NCI-H187 treated with DMSO at 0.1 percent for 48 hours (cell line): Measurements from ENCODE around the gene ASPSCR1.

Source experiments
- DNase-seq: peaks from one replicate; lab custom pipeline; 2025; lab: John Stamatoyannopoulos, UW

Gene ASPSCR1

DNA sequence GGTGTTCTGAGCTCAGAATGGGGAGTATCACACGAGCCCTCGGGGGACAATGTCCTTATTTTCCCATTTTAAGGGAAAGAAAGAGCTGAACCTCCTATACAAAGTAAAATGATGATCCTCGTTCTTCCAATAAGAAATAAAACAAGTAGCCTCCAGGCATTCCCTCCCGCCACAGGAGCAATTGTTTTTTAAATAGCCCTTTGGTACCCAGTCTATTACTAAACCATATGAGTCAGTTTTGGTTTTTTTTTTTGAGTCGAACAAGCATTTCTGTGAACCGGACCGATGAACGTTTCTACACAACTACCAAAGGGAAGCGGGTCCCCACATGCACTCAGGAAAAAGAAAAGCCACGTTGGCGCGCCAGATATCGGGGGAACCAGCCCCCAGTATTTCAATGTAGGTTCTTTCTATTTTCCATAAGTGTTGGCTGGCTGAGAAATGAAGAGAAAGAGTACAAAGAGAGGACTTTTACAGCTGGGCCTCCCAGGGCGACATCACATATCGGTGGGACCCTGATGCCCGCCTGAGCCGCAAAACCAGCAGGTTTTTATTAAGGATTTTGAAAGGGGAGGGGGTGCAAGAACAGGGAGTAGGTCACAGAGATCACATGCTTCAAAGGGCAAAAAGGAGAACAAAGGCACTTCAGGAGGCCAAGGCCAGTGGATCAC is 63.9 kb downstream of the ASPSCR1 start:
- no peak for DNase-seq

DNA sequence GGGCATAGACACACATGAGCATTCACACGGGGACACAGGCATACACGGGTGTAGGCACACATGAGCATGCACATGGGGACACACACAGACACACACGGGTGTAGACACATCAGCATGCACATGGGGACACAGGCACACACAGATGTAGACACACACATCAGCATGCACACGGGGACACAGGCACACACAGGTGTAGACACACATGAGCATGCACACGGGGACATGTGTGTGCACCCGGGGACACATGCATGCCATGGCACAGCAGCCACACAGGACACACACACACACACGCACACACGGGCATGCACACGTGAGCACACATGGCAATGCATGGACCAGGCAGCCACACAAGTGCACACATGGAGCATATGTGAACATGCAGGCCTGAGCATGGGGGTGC is 65.2 kb downstream of the ASPSCR1 start:
- no peak for DNase-seq

DNA sequence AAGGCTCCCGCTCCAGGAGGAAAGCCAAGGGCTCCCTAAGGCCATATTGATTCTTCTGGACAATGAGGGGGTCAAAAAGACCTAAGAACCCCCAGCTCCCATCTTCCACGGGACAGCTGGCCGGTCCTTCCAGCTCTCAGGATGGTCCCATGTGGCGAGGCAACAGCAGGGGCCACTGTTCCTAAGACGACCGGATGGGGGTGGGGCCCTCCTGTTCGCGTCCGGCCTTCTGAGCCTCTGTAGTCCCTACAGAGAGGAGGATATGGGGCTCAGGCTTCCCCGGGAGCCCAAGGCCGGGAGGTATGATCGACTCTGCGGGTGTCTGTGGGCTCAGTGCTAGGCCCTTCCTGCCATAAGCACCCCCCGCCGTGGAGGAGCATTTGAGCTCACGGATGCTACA is 66.1 kb downstream of the ASPSCR1 start:
- DNase-seq = no peak

DNA sequence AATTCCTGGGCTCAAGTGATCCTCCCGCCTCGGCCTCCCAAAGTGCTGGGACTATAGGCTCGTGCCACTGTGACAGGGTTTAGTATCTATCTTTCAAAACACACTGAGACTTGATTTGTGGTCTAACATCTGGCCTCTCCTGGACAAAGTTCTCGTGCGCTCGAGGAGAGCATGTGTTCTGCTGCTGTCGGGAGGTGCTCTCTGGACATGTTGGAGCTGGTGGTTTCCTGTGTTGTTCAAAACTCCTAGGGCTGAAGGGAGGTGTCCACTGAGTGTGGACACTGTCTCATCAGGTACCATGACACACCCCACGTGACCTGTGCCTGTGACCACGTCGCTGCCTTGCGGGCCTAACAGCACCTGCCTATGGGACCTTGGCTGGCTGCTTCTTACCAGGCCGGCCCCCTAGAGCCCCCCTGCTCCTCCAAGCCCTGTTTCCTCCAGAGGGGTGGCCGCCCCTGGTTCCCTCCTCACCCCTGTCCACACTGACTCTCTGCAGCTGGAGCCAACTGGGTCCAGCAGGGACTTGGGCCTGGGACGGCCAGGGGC is 68.6 kb downstream of the ASPSCR1 start:
- no peak for DNase-seq

DNA sequence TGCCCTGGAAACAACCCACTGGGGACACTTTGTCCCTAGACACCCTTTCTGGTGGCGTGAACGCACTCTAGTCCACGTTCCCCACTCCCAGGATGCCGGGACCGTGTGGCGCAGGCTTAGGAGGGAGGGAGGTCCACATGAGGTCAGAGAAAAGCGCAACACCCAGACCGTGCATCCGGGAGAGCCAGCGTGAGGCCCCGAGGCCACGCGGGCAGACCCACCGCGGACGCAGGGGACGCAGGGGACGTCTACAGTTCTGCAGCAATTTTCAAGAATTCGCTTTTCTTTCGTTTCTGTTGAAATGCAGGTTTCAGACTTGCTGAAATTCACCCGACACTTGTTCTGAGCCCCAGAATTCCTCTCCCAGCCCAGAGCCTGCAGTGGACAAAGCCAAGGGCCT is 69.5 kb downstream of the ASPSCR1 start:
- no peak for DNase-seq

DNA sequence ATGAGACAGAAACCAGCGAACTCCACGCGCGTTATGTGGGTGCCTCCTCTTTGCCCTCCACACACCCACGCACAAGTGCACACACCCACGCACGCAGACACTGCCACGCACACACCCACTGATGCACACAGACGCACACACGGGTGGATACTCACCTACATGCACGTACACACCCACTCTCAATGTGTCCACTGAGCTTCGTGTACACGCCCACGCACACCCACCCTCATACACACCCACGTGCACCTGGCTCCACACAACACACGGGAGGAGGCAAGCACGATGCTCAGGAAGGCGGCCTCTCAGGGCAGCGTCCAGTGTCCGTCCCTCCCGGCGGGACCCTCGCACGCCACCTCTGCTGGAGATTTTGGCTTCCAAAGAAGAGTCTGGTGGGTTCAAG is 70.0 kb downstream of the ASPSCR1 start:
- DNase-seq = no peak

DNA sequence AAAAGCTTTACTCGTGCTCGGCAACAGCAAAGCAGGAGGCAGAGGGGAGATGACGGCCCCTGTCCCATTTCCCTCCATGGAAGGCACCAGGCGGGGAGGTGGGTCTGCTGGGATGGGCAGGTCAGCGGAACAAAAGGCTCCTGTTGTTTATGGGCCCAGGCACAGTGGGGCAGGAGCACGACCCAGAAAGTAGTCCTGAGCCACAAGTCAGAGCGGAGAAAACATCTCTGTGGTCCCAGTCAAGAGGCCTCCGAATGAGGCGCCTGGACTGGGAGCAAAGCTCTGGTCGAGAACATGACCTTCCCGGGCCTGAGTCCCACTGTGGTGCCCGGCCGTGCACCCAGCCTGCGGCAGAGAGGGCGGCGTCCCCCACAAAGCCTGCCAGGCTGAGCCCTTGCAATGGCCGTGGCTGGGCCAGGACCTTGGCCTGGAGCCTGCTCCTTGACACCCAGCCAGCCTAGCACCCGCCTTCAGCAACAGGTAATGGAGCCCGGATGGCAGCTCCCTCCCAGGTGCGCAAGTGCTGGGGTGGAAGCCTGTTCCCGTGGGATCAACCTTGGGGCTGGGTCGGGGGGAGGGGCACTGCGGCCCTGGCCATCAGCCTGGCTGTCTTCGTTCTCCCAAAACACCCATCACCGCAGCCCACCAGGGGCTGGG is 70.6 kb downstream of the ASPSCR1 start:
- no peak for DNase-seq

DNA sequence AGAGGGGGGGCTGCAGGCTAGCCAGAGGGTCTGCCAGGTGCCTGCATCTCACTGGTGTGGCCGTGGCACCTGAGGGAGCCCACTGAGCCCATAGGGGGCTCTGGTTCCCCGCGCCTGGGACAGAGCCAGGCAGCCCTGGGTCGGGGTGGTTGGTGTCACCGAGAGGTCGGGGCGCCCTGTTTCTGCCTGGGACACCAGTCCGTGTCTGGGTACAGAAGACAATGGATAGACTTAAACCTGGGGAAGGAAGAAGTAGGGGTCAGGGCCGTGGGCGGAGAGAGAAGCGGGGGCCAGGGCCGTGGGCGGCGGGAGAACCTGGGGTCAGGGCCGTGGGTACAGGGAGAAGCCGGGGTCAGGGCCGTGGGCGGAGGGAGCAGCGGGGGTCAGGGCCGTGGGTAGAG is 71.1 kb downstream of the ASPSCR1 start:
- no peak for DNase-seq

DNA sequence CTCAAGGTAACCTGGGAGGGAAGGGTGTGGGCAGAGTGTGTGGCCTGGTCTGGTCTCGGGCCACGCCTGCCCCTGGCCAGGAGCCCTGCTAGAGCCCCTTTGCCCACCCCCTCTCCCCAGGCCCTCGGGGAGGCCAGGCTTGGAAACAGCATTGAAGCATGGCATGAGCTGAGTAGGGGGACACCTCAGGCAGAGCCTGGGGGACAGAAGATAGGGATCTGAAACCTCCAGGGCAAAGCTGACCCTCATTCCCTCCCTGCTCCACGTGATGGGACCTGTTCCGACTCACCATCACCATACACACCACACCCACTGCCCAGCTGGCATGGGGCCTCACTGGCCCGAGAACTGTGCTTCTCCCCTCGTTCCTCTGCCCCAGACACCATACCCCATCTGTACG is 71.7 kb downstream of the ASPSCR1 start:
- DNase-seq = no peak

DNA sequence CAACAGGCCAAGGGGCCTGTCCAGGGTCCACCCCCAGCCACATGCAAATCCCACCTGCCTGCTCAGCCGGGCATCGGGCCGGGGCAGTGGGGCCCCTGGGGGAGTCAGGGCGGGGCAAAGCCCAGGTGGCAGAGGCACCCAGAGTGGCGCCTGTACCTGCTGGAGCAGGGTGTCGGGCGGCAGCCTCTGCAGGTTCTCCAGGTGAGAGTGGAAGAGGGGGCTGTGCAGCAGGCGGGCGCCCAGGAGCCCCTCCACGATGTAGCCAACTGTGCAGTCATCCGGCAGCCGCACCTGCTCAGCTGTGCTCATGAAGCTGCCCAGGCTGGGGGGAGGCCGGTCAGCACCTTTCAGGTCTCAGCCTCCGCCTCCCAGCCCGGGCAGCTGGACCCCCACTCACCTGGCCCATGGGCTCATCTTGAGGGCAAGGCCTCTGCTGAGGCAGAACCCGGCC is 72.1 kb downstream of the ASPSCR1 start:
- DNase-seq = no peak

DNA sequence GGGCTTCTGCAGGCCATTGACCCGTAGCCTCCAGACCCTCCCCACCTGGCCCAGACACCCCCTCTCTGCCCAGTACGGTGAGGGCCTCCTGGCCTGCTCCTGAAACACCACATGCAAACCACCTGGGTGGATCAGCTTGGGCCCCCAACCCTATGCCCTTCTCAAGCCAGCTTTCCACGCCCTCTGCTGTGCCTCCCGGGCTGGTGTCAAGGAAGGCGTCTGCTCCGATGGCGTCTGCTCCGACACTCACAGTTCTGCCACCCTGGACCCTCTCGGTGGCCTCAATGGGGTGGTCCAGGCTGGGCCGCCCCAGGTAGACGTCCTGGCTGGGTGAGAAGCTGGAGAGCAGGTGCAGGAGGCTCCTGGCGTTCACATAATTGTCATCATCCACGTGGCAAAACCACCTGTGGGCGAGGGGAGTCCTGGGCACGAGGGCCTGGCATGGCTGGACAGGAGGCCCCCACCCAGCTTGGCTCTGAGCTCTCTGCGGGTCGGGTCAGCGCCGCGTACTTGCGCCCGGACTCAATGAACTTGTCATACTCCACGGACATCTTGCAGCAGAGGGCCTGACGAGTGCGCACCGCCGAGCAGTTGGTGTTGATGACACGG is 72.8 kb downstream of the ASPSCR1 start:
- no peak for DNase-seq

DNA sequence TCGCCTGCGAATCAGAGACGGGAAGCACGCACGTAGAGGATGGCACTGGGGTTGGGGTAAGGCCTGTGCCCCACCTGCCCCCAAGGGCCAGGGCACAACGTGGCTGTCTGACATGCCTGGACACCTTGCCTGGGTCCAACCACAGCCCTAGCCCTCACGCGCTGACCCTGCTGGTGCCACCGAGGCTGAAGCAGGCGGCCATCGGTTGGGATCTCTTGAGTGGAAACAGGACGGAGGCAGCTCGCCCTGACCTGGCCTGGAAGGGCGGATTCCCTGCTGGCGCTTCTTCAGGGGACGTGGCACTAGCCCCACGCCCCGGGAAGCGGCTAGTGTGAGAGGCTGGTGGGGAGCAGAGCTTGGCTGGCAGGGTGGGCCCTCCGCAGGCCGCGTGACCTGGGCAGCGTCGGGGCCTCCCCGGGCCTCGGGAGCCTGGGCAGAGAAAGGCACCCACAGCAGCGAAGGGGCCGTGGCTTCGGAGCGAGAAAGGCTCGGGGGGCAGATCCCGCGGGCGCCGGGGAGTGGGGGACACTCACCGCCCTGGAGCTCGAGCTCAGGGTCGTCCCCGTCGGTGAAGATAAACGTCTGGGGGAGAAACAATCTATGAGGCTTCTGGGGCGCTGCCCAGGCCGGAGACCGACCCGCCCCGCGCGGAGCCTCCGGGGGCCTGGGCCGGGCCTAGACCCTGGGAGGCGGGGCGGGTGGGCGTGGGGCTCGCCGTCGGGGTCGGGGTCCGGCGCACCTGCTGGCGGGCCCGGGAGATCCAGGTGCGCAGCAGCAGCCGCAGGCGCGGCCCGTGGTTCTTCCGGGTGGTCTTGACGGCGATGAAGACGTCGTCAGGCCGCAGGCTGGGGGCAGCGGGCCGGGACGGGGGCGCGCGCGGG is 73.6 kb downstream of the ASPSCR1 start:
- no peak for DNase-seq

DNA sequence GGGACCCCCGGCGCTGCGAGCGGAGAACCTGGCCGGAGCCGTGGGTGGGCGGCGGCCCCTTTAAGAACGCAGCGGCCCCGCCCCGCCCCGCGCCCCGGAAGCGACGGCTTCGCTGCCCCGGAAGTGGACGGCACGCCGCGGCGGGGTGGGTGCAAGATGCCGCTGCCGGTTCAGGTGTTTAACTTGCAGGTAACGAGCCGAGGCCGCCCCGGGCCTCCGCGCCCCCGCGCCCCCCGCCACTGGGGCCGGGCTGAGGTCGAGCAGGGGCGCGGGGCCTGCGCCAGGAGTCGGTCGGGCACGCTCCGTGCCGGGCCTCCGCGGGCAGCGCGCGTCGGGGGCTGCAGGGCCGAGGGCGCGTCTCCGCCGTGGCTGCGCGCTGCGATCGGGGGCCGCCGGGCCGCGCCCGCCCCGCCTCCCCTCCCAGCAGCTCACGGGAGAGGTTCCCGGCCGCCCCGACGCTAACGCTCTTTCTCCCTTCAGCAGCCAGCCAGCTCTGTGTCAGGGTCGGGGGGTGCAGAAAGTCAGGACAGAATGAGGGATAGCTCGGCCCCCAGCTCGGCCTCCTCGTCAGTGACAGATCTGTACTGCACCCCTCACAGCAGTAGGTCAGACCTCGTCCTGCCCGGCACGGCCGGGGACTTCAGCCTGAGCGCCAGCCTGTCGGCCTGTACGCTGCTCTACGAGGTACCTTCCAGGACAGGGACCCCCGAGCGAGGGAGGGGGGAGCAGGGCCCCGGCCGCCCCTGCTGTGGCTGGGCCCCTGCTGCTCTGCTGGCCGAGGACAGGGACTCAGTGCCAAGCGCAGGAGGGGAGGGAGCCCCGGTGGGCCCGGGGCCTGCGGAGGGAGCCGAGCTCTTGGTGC is 74.6 kb downstream of the ASPSCR1 start, which contains the start of the genes GPS1 and RFNG:
GPS1 (plus strand) TSS at position 123 of the 862 bp plus-strand sequence; CDS start at position 157, 34 bp downstream.
RFNG (minus strand) TSS at position 36 of the 862 bp plus-strand sequence. CDS start 45 bp downstream, outside the sequence.
- DNase-seq = no peak

DNA sequence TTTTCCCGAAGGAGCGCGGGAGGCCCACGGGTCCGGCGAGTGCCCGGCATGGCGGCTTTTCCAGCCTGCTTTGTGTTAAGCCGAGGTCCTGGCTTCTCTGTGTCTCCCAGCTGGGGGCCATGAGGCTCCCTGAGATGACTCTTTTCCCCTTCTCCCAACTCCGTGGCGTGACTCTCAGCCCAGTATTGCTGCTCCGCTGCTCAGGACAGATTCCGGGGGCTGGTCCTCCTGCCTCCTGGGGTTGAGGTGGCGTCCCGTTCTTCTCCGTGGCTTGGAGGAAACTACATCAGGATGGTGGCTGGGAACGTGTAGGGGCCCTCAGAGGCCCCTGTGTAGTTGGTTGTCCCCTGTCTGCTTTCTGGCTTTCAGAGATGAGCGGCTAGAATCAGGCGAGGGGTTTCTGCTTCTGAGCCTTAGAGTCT is 75.2 kb downstream of the ASPSCR1 start:
- DNase-seq = no peak

DNA sequence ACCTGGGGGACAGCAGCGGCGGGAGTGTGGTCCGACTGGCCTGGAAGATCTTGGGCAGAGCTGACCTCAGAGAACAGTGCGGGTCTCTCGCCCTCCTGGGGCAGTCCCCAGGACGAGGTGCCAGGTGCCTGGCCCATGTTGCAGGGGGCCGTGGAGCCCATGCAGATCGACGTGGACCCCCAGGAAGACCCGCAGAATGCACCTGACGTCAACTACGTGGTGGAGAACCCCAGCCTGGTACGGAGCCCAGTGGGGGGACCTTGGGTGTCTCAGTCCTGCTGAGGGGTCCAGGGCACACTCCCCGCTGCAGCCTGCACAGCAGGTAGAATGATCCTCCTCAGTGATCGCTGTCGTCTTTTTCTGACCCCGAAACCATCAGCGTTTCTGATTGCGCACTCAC is 75.7 kb downstream of the ASPSCR1 start:
- no peak for DNase-seq

DNA sequence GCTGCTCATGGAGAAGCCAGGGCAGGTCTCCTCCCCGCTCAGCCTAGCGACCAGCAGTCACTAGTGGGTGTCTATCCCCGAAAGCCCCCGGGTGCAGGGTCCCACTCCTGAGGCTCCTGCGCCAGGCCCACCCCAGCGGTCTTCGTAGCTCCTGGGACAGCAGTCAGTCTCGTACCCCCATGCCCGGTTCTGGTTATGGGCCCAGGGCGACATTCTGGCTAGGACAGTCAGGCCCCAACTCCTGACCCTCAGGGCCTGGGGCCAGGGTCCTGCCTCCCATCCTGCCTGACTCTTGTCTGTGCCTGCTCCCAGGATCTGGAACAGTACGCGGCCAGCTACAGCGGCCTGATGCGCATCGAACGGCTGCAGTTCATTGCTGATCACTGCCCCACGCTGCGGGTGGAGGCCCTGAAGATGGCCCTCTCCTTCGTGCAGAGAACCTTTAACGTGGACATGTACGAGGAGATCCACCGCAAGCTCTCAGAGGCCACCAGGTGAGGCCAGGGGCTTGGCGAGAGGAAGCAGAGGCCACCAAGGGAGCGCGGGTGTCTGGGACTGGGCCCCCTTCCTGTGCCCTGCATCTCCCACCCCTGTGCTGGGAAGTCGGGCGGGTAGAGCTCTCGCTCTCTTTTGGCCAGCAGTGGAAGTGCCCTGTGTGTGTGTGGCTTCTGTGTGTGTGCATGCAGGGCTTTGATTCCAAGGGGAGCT is 76.3 kb downstream of the ASPSCR1 start:
- no peak for DNase-seq

DNA sequence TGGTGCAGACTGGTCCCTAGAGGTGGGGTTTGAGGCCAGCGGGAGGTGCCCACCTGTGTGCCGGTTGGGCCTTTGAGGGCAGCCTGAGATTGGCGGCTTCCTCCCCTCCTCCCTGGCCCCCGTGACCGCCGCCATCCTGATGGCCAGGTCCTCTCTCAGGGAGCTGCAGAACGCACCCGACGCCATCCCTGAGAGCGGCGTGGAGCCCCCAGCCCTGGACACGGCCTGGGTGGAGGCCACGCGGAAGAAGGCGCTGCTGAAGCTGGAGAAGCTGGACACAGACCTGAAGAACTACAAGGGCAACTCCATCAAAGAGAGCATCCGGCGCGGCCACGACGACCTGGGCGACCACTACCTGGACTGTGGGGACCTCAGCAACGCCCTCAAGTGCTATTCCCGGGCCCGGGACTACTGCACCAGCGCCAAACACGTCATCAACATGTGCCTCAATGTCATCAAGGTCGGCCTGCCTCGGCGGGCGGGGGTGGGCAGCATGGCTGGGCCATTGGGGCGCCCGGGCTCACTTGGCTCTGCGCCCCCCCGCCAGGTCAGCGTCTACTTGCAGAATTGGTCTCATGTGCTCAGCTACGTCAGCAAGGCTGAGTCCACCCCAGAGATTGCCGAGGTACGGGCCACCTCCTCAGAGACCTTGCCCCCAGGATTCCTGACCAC is 77.1 kb downstream of the ASPSCR1 start:
- no peak for DNase-seq

DNA sequence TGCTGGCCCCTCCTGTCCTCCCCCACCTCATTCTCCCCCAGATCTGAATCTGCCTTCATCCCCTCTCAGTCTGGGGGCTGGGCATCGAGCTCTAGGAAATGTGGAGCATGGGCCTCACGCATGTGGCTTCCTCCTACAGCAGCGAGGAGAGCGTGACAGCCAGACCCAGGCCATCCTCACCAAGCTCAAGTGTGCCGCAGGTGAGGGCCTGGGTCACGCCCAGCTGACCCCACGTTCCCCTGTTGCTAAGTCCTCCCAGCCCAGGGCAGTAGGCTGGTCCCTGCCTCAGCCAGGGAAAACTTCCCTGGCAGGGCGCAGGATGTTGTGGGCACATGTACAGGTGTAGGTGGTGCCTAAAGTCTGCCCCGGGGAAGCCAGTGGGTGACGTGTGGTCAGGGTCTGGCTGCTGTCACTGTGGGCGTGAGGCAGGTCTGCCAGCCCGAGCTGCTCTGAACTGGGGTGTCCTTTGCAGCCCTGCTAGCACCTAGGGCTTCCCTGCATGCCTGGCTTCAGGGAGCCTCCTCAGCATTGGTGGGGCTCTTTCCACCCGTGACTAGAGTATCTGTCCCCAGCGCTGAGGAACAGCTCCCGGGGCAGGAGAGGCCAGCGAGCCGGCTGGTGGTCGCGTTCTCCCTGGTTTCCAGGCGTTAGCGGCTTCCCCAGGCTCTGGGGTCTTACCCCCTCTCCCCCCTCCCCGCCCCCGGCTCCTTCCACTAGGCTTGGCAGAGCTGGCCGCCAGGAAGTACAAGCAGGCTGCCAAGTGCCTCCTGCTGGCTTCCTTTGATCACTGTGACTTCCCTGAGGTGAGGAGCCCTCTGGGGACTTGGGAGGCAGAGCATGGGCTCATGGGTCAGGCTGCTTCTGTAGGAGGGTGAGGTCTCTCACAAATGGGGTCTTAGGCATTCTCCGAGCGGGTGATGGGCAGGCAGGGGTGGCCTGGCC is 77.9 kb downstream of the ASPSCR1 start:
- no peak for DNase-seq
